ENCODE measurements around the gene SLC38A8. TPM values are rescaled to one million over a fixed set of nuclear protein-coding genes. Genes with fewer than 3 reads are reported as not detected.
A peak's percentile ranks its signal among the peaks of the same experiment; 100 is the strongest.

The SLC38A8 gene
- polyA plus RNA-seq, 1 donor: 0.12 TPM

- no peaks in the 10 kb centered on the region for H3K36me3 ChIP-seq (ENCODE audit: control insufficient read depth, insufficient read depth, low read length)
- H3K27ac ChIP-seq (ENCODE audit: low read length): no peak overlapping the region
- no peak overlapping the region for H3K4me3 ChIP-seq (ENCODE audit: low read length)
- no peak for DNase-seq
- WGBS (ENCODE audit: insufficient coverage, low lambda C conversion rate): 100% methylated on average over 1 of the region's 15 CpGs
- no peaks in the 10 kb centered on the region for H3K4me1 ChIP-seq (ENCODE audit: control insufficient read depth, insufficient read depth, low read length)
- peaks cover 4% of the 10 kb centered on the region for H3K9me3 ChIP-seq (ENCODE audit: control insufficient read depth, low read depth, low read length)
- H3K27me3 ChIP-seq (ENCODE audit: control insufficient read depth, insufficient read depth, low read length): no peaks in the 10 kb centered on the region
Measured at GRCh38 chr16:84032458-84033178, 10.0 kb downstream of the SLC38A8 start.

- Histone ChIP-seq H3K36me3 (ENCODE audit: control insufficient read depth, insufficient read depth, low read length) (no peaks in the 10 kb centered on the region), H3K4me3 (ENCODE audit: low read length) (no peak overlapping the region), H3K4me1 (ENCODE audit: control insufficient read depth, insufficient read depth, low read length) (no peaks in the 10 kb centered on the region), H3K27ac (ENCODE audit: low read length) (no peak overlapping the region), H3K27me3 (ENCODE audit: control insufficient read depth, insufficient read depth, low read length) (no peaks in the 10 kb centered on the region), H3K9me3 (ENCODE audit: control insufficient read depth, low read depth, low read length) (peaks cover 2% of the 10 kb centered on the region)
- DNase-seq: no peak
- no CpG with 5 or more reads among the region's 17 CpGs for WGBS (ENCODE audit: insufficient coverage, low lambda C conversion rate)
Measured at GRCh38 chr16:84031556-84031955, 11.0 kb downstream of the SLC38A8 start.

GRCh38 chr16:84029297-84030047 lies 13.1 kb downstream of the SLC38A8 start:
- H3K27ac ChIP-seq (ENCODE audit: low read length): no peak overlapping the region
- no peaks in the 10 kb centered on the region for H3K4me1 ChIP-seq (ENCODE audit: control insufficient read depth, insufficient read depth, low read length)
- no peak for DNase-seq
- no peaks in the 10 kb centered on the region for H3K9me3 ChIP-seq (ENCODE audit: control insufficient read depth, low read depth, low read length)
- no CpG with 5 or more reads among the region's 14 CpGs for WGBS (ENCODE audit: insufficient coverage, low lambda C conversion rate)
- no peaks in the 10 kb centered on the region for H3K27me3 ChIP-seq (ENCODE audit: control insufficient read depth, insufficient read depth, low read length)
- no peaks in the 10 kb centered on the region for H3K36me3 ChIP-seq (ENCODE audit: control insufficient read depth, insufficient read depth, low read length)
- no peak overlapping the region for H3K4me3 ChIP-seq (ENCODE audit: low read length)

DNA sequence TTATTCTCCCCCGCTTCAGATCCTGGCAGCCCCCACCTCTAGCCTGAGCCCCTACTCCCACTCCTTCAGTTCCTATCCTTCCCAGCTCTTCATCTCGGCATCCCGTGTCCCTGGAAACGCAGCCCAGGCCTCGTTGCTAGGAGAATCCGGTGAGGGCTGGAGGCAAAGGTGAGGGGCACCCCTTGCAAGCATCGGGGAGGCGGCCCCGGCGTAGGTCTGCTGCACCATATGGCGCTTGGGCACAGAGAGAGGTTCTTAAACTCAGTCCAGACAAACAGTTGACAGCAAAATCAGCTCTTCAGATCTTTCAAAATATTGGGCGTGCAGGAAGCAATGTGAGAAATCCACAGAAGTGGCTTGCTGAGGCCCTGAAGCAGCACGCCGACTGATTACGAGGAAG lies 15.0 kb downstream of the SLC38A8 start:
- no peaks in the 10 kb centered on the region for H3K4me1 ChIP-seq (ENCODE audit: control insufficient read depth, insufficient read depth, low read length)
- H3K27me3 ChIP-seq (ENCODE audit: control insufficient read depth, insufficient read depth, low read length): peaks cover 6% of the 10 kb centered on the region
- no peak overlapping the region for H3K27ac ChIP-seq (ENCODE audit: low read length)
- peak in 1 of 2 donors; percentile 14 for DNase-seq
- no peak overlapping the region for H3K4me3 ChIP-seq (ENCODE audit: low read length)
- 69% methylated on average over 4 of the region's 15 CpGs for WGBS (ENCODE audit: insufficient coverage, low lambda C conversion rate)
- no peaks in the 10 kb centered on the region for H3K9me3 ChIP-seq (ENCODE audit: control insufficient read depth, low read depth, low read length)
- H3K36me3 ChIP-seq (ENCODE audit: control insufficient read depth, insufficient read depth, low read length): no peaks in the 10 kb centered on the region

- WGBS (ENCODE audit: insufficient coverage, low lambda C conversion rate): no CpG with 5 or more reads among the region's 10 CpGs
- no peaks in the 10 kb centered on the region for H3K9me3 ChIP-seq (ENCODE audit: control insufficient read depth, low read depth, low read length)
- no peak for DNase-seq
- H3K4me1 ChIP-seq (ENCODE audit: control insufficient read depth, insufficient read depth, low read length): no peaks in the 10 kb centered on the region
- H3K27me3 ChIP-seq (ENCODE audit: control insufficient read depth, insufficient read depth, low read length): peaks cover 6% of the 10 kb centered on the region
- H3K4me3 ChIP-seq (ENCODE audit: low read length): no peak overlapping the region
- H3K36me3 ChIP-seq (ENCODE audit: control insufficient read depth, insufficient read depth, low read length): no peaks in the 10 kb centered on the region
- no peak overlapping the region for H3K27ac ChIP-seq (ENCODE audit: low read length)
Measured at GRCh38 chr16:84026606-84027005, 16.0 kb downstream of the SLC38A8 start.

GRCh38 chr16:84024854-84025253 lies 17.7 kb downstream of the SLC38A8 start:
- DNase-seq: no peak
- Histone ChIP-seq H3K36me3 (ENCODE audit: control insufficient read depth, insufficient read depth, low read length) (no peaks in the 10 kb centered on the region), H3K9me3 (ENCODE audit: control insufficient read depth, low read depth, low read length) (no peaks in the 10 kb centered on the region), H3K4me1 (ENCODE audit: control insufficient read depth, insufficient read depth, low read length) (no peaks in the 10 kb centered on the region), H3K27ac (ENCODE audit: low read length) (no peak overlapping the region), H3K27me3 (ENCODE audit: control insufficient read depth, insufficient read depth, low read length) (peaks cover 6% of the 10 kb centered on the region), H3K4me3 (ENCODE audit: low read length) (no peak overlapping the region)
- 80% methylated on average over 1 of the region's 9 CpGs for WGBS (ENCODE audit: insufficient coverage, low lambda C conversion rate)

DNA sequence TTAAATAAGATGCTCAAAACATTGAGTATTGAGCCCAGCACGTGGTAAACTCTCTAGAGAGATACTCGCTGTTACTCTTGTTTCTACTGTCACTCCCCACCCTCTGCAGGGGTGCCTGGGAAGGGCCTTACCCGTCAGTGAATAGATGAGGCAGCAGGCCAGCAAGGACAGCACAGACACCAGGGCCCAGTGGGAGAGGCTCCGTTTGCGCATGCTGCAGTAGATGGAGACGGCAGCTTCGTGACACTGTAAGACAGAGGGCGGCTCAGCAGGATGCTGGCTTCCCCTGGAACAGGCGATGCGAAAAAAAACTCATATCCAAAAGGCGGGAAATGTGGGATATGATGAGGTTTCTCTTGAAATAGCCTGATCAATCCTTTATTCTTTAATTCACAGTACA lies 20.0 kb downstream of the SLC38A8 start:
- WGBS (ENCODE audit: insufficient coverage, low lambda C conversion rate): 100% methylated on average over 2 of the region's 11 CpGs
- Histone ChIP-seq H3K36me3 (ENCODE audit: control insufficient read depth, insufficient read depth, low read length) (no peaks in the 10 kb centered on the region), H3K9me3 (ENCODE audit: control insufficient read depth, low read depth, low read length) (no peaks in the 10 kb centered on the region), H3K4me1 (ENCODE audit: control insufficient read depth, insufficient read depth, low read length) (no peaks in the 10 kb centered on the region), H3K27ac (ENCODE audit: low read length) (no peak overlapping the region), H3K27me3 (ENCODE audit: control insufficient read depth, insufficient read depth, low read length) (peaks cover 6% of the 10 kb centered on the region), H3K4me3 (ENCODE audit: low read length) (no peak overlapping the region)
- DNase-seq: no peak

DNA sequence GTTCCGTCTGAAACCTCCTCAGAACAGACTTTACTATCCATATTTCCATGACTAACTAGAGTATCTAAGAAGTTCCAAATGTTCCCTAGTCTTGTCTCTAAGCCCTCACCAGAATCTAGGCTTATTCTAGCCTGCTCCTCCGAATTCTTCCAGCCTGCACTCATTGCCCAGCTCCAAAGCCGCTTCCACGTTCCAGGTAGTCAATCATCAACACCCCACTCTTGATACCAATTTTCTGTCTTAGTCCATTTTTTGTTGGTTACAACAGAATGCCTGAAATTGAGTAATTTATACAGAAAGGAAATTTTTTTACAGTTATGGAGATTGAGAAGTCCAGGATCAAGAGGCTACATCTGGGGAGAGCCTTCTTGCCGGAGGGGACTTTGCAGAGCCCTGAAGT lies 21.1 kb downstream of the SLC38A8 start:
- no peaks in the 10 kb centered on the region for H3K36me3 ChIP-seq (ENCODE audit: control insufficient read depth, insufficient read depth, low read length)
- H3K27ac ChIP-seq (ENCODE audit: low read length): no peak overlapping the region
- peaks cover 6% of the 10 kb centered on the region for H3K27me3 ChIP-seq (ENCODE audit: control insufficient read depth, insufficient read depth, low read length)
- no peaks in the 10 kb centered on the region for H3K9me3 ChIP-seq (ENCODE audit: control insufficient read depth, low read depth, low read length)
- 92% methylated on average over 2 of the region's 5 CpGs for WGBS (ENCODE audit: insufficient coverage, low lambda C conversion rate)
- H3K4me1 ChIP-seq (ENCODE audit: control insufficient read depth, insufficient read depth, low read length): no peaks in the 10 kb centered on the region
- no peak overlapping the region for H3K4me3 ChIP-seq (ENCODE audit: low read length)
- no peak for DNase-seq

DNA sequence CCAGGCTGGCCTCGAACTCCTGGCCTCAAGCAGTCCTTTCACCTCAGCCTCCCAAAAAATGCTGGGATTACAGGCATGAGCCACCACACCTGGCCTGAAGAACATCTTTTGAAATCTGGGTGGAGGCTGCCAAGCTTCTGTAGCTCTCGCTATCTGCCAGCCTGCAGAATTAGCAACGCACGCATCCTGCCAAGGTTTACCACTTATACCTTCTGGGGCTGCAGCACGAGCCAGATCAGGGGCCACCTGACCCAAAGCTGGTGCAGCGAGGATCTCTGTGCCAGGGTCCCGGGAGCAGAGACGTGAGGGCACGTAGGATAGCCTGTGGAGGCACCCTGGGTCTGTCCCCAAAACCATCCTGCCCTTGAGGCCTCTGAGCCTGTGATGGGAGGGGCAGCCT lies 22.2 kb downstream of the SLC38A8 start:
- DNase-seq: no peak
- Histone ChIP-seq H3K36me3 (ENCODE audit: control insufficient read depth, insufficient read depth, low read length) (no peaks in the 10 kb centered on the region), H3K27me3 (ENCODE audit: control insufficient read depth, insufficient read depth, low read length) (peaks cover 6% of the 10 kb centered on the region), H3K4me1 (ENCODE audit: control insufficient read depth, insufficient read depth, low read length) (no peaks in the 10 kb centered on the region), H3K4me3 (ENCODE audit: low read length) (no peak overlapping the region), H3K27ac (ENCODE audit: low read length) (no peak overlapping the region), H3K9me3 (ENCODE audit: control insufficient read depth, low read depth, low read length) (no peaks in the 10 kb centered on the region)
- WGBS (ENCODE audit: insufficient coverage, low lambda C conversion rate): no CpG with 5 or more reads among the region's 9 CpGs

- 83% methylated on average over 1 of the region's 4 CpGs for WGBS (ENCODE audit: insufficient coverage, low lambda C conversion rate)
- H3K27ac ChIP-seq (ENCODE audit: low read length): no peak overlapping the region
Measured at GRCh38 chr16:84018710-84019109, 23.9 kb downstream of the SLC38A8 start.

More at GRCh38 chr16:84018710-84019109, 23.9 kb downstream of the SLC38A8 start:
- Histone ChIP-seq H3K4me3 (ENCODE audit: low read length) (no peak overlapping the region), H3K27me3 (ENCODE audit: control insufficient read depth, insufficient read depth, low read length) (peaks cover 2% of the 10 kb centered on the region), H3K9me3 (ENCODE audit: control insufficient read depth, low read depth, low read length) (no peaks in the 10 kb centered on the region), H3K4me1 (ENCODE audit: control insufficient read depth, insufficient read depth, low read length) (no peaks in the 10 kb centered on the region), H3K36me3 (ENCODE audit: control insufficient read depth, insufficient read depth, low read length) (no peaks in the 10 kb centered on the region)
- DNase-seq: no peak

Measured in large intestine (tissue), 3 donors.